HG03064 (cell line): ENCODE data around the gene SMPX.

Experiments
- ATAC-seq: cut with Tn5 transposase; IDR thresholded peaks from one replicate; pipeline ENCODE4 v1.9.1; 2021; ENCODE audit warnings: low read depth; ENCODE audit not compliant: unreplicated experiment

The SMPX gene

DNA sequence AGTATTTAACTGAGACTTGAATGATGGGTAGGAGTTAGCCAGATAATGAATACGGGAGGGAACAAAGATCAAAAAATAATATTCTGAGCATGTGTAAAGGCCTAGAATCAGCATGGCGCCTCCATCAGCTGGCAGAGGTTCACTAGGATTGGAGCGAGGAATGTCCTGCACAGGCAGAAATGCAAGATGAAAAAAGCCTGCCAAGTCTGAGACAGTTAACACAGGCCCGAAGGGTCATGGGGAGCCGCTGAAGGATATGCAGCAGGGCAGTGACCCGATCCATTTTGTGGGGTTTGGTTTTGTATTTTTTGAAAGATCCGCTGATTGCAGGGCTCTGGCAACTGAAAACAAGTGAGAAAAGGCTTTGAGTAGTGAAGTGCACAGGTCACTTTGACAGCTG, 40.1 kb downstream of the SMPX start:
- no peak for ATAC-seq

DNA sequence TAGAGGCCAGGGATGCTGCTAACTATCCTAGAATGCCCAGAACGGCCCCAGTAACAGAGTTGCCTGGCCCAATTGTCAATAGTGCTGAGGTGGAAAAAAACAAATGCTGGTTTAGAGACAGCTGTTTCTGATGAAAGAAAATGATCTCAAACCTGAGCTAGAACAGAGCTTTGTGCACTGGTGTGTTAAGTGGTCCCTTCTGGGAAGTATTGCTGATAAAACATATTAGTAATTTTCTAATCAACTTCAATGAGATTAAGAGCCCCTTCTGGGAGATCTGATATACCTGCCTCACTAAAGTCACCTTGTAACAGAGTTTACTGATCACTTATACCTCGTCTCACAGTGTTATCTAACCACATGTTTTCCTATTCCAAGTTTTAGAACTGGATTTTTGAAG, 42.1 kb downstream of the SMPX start:
- ATAC-seq, result no peak

DNA sequence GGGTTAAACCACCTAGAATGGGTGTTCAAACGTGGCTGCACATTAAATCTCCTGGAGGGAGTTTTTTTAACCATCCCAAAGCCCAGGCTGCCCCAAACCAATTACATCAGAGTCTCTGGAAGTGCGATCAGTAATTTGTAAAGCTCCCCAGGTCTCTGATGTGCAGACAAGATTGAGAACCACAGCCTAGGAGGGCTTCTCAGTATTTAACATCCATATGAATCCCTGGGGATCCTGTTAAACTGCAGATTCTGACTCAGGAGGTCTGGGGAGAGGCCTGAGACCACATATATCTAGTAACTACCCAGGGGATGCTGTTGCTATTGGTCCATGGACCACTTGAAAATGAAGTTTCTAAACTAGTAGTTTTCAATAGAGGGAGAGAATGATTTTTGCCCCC, 42.6 kb downstream of the SMPX start:
- no peak for ATAC-seq

GRCh38 chrX:21711848-21712197, 46.1 kb downstream of the SMPX start:
- no peak for ATAC-seq

- no peak for ATAC-seq
These were observed 46.6 kb downstream of the SMPX start for GRCh38 chrX:21711129-21711847.

DNA sequence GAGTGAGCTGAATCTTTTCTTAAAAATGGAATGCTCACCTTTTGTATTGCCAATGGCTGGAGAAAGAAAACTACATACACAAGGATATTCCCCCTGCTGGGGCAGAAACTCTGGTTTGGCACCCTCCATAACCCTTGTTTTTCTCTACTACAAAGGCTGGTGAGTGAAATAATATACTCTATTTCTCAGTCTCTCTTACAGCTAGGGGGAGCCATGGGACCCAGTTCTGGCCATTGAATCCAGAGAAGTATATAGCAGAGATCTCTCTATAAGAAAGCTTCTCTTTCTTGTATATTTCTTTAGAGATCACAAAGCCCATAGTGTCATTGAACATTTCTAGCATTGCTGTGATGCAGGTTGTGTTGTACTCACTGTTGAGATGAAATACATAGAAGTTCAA, 49.8 kb downstream of the SMPX start:
- ATAC-seq, result no peak

- no peak for ATAC-seq
These were observed 52.7 kb downstream of the SMPX start for GRCh38 chrX:21705225-21705624.

DNA sequence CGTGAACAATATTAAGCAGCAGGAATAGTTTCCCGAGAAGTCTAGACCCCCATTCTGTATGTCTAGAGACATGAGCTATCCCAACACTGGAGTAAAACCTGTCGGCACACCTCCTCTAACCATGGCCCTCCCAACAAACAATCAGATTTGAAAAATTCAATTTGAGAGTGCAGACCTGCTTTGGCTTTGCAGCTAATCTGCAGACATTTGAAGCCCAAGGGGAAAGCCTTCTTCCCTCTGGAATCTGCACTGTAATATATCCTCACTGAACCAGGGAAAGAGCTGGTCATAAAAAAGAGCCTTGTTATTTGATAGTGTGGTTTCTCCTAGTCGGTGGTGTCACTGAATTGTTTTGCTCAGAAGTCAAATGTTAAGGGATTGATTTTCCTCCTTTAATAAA, 55.2 kb downstream of the SMPX start:
- ATAC-seq, result no peak

- no peak for ATAC-seq
These were observed 56.9 kb downstream of the SMPX start for GRCh38 chrX:21700967-21701366.

GRCh38 chrX:21700275-21700674, 57.6 kb downstream of the SMPX start:
- no peak for ATAC-seq

DNA sequence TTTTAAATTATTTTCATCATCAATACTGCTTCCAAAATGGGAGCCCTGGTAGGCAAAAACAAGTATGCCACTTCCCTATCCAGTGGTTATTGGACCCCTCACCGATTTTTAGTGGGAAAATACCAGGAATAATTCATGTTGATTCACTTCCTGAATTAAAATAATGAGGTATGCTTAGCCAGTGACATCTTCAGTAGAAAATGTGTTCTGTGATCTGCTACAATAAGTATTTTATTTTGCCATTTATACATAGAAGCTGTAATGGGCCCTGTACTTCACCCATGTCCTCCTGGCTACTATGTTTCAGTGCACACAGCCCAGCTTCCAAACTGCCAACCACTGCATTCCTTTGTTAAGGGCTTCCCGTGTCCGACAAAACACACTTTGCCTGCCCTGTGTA, 58.8 kb downstream of the SMPX start:
- ATAC-seq, result no peak

DNA sequence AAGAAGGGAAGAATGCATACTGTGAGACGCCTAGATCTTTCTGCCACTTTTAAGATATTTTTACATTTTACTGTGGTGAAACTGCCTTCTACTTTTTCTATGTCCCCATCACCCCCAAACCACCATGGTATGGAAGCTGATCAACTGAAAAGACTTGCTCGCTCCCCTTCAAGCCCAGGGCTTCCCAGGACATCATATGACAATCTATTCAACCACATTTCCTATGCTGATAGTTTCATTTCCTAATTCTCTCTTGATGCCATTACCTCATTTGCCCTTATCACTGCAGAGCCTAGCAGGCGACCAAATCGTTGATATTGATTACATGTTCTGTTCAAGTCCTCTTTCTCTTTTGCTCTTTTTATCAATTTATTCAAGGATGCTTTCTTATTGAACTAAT, 59.6 kb downstream of the SMPX start:
- no peak for ATAC-seq

- no peak for ATAC-seq
These were observed 66.4 kb downstream of the SMPX start for GRCh38 chrX:21691512-21692018.

GRCh38 chrX:21683941-21684340, 74.0 kb downstream of the SMPX start:
- ATAC-seq, result no peak

DNA sequence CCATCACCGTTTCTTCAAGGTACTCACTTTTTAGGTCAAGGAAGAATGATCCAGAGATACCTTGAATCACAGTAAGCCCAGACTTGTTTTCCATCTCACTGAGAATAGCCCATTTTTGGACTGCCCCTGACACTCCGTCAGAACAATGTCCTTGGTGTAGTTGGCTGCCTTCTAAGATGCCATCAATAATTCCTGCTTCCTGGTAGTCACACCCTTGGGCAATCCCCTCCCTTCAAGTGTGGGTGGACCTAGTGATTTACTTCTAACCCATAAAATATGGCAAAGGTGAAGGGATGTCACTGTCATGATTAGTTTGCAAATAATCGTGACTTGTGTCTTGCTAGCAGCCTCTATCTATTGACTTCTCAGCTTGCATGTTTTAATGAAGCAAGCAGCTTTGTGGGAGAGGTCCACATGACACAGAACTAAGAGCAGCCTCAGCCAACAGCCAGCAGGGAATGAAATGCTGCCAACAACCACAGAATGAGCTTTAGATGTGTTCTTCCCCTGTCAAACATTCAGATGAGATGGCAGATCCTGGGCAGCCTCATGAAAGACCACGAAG, 79.8 kb downstream of the SMPX start:
- no peak for ATAC-seq

DNA sequence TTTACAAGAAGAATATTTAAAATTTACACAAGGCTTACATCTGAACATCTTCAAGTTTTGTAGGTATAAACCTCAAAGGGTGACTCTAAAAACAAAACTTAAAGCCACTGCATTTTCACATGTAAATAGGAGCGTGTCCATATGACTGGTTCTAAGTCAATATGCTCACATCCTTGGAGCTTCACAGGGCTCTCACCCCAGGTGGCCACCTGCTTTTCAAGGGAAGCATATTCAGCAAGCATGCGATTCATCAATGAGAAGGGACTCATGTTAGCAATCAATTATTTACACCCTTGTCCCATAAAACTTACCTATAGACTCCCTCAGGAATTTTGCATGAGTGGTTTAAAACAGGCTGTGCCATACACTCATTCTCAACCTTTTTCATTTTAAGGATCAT, 82.0 kb downstream of the SMPX start:
- ATAC-seq, result no peak

DNA sequence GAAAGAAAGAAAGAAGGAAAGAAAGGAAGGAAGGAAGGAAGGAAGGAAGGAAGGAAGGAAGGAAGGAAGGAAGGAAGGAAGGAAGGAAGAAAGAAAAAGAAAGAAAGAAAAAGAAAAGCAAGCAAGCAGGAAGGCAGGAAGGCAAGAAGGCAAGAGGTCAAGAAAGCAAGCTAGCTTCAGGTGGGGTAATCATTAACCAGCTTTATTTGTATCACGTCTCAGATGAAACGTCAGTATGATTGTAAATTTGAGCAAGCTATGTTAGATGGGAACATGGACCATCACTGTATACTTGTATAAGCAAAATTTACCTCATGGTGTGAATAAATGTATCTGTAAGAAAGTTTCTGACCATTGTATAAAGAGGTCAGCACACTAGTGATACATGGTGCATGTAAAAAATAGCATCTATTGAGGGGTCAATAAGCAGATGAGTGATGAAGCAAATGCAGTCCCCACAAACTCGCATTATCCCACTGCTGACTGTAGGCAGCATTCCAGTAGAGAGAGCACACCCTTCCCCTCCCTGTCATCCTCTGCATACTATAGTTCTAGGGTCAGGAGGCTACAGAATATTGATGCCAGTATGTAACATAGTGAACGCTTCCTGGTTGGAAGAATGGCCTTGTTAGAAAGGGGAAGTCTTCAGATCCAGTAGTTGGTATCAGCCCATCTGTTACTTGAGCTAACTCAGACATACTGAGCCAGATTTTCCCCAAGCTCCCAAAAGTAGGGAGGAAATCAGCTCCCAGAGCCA, 83.3 kb downstream of the SMPX start:
- no peak for ATAC-seq

GRCh38 chrX:21666679-21667078, 91.2 kb downstream of the SMPX start:
- no peak for ATAC-seq

GRCh38 chrX:21666252-21666651, 91.7 kb downstream of the SMPX start:
- ATAC-seq, result no peak

DNA sequence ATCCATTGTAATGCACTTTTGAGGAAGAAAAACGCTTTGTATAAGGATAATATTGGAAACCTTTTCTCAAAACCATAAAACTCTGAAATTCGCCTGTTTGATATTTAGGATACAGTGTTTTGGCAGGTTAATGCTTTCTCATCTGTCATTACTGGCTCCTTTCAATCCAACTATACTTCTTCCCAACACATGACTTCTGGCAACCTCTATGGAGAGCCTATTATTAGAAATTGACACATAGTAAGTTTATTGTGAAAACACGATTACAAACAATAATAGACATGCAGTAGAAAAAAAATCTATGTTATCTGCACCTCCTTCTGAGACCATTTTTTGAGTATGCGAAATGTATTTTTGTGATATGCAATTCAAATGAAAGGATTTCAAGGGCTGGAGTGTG, 95.2 kb downstream of the SMPX start:
- ATAC-seq, result no peak

GRCh38 chrX:21661316-21661715, 96.6 kb downstream of the SMPX start:
- ATAC-seq, result no peak

GRCh38 chrX:21660156-21660555, 97.8 kb downstream of the SMPX start:
- ATAC-seq, result no peak
